GM18873 (cell line): ENCODE results near the gene HDGF.

Source experiments
- ATAC-seq: cut with Tn5 transposase; IDR thresholded peaks from one replicate; pipeline ENCODE4 v1.9.1; 2021; ENCODE audit warnings: mild to moderate bottlenecking, moderate library complexity, moderate number of reproducible peaks; ENCODE audit not compliant: unreplicated experiment, low FRiP score

Gene HDGF

DNA sequence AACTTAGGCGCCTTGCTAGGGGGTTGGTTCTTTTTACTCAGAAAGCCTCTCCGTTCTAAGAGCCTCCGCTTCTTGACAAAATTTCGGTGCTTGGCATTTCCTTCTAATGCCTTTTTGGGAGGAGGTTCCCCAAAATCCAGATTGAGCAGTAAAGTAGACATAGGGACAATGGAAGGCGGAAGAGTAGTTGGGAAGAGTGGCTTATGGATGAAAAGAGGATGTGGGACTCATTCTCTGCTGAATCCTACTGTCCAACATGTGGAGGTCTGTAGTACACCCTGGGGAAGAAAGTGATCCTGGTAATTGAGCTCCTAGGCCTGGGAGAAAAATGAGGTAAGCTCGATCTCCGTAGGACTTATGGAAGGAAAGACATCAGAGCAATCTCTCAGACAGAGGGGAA, 24.0 kb downstream of the HDGF start:
- no peak for ATAC-seq

DNA sequence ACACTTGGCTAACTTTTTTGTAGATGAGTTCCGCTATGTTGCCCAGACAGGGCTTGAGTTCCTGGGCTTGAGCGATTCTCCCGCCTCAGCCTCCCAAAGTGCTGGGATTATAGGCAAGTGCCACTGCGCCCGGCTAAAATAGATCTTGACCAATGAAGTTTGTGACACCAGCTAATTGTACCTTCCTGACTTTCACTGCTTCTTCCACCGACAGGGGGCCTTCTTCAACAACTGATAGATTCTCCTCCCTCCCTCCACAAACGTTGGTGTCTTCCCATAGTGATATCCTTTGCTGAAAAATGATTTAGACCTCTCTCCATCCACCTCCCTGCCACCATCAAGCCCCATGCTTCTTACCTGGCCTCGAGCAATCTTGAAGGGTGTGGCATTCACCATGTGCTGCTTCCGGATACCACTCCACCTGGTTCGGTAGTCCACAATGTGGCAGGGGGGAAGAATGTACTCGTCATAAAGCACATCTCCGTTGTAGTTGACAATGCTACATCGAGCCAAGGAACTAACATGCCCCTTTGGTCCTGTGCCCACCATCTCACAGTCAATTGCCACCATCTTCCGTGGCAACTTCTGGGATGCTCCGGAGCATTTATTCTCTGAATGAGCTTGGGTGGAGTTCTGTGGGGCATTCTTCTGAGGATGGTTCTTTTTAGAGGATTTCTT, 24.8 kb downstream of the HDGF start:
- ATAC-seq = no peak

DNA sequence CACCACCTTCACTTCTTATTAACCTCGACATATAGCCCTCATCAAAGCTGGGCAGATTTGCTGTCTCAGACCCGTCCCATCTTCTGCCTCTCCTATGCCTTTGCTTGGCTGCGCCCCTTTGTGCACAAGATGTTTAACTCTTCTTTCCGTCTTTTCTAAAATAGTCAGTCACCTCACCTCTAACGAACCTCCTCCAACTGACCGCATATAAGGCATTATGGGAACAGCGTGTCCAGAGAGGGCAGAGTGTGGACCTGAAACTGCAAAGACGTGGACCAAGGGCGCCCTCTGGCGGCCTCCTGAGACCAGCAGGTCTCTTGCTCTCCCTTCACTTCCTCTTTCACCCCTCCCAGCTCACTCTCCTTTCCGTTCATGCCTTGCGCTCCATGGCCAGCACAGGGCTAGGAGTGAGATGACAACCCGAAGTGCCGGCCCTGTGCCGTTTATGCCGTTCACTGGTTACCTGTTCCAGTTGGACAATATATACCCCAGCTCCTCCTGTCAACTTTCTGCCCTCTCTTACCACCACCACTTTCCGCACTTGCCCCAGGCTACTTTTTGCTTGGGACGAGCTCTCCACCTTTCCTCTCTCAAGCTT, 25.7 kb downstream of the HDGF start:
- ATAC-seq = peak; percentile 28

GRCh38 chr1:156721535-156721934, 29.9 kb downstream of the HDGF start:
- no peak for ATAC-seq

DNA sequence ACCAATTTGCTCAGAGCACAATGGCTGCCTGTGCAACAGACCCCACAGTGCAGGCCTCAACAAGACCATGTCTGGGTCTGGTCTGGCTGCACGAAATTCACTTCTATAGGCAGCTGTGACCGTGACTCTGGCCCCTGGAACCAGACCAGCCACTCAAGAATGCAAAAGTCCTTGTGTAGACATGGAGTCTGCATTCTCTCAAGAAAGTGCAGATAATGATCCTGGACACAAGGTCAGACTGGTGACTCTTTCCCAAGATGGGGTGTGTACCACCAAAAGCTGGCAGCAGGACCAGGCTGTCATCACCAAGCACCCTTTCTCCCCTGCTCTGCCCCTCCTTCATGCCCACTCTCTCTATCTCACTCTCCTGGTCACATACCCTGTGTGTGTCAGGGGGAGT, 30.3 kb downstream of the HDGF start:
- ATAC-seq = no peak

- ATAC-seq = no peak
These were observed 34.1 kb downstream of the HDGF start for GRCh38 chr1:156717351-156717750.

DNA sequence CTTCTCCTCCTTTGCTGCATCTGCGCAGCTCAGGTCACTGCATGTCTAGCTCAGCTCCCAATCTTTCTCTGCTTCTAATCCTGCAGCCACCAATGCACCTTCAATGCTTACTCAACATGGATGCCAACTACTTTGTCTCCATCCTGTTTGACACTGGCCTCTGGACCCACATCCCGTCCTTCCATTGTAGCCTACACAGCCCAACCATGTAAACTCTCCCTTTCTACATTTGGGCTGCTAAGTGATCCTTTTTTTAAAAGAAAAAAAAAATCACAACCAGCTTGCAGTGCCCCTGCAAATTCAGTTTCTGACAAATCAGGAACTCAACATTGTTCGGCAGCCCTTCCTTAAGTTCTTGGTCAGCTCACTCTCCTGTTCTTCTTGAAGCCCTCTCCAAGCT, 36.6 kb downstream of the HDGF start:
- ATAC-seq = no peak

DNA sequence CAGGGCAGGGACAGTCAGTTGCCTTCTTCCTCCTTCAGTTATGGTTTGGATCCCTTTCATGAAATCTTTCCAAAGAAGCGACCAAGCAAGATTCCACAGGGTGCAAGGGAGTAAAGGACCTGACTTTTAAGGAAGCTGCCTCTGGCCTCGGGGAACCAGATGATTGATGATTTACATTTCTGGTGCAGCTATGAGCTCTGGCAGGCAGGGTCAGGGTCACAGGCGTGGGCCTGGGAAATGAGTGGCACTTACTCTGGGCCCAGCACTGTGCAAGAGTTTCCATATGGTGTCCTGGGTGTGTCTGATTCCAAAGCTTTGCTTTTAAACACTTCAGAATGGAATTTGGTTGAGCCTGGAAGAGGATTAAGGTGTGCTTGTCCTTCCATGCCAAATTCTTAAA, 38.8 kb downstream of the HDGF start:
- ATAC-seq = no peak

DNA sequence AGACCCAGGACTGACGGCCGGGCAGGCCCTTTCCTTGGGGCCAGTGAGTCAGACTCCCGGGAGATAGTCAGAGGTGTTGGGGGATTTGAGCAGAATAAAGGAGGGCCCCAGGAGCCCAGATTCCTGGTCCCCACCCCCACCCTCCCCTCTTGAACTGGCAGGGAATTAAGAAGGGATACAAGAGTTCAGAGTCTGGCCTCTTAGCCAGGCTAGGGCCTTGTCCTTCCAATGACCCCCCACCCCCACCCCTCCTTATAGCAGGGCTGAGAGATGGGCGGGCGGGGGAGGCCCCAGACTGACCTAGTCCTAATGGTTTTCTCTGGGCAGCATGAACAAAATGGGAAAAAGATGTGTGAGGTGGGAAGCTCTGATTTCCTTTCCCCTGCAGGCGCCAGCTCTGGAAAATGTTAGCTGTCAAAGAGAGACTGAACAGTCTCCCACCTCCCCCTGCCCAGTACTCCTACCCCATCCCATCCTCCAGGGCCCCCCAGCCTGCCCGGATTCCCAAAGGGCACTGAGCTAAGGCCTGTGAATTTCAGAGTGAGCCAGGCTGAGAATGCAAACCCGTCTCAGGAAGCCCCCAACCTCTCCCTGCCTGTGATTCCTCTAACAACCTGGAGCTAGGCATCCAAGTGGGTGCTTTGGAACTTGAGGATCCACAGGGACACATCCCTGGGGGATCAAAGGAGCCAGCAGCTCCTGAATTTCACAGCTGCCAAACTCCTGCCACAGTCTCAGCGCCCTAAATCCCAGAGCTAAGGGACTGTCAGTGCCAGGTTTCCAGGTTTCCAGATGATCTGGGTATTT, 40.3 kb downstream of the HDGF start:
- ATAC-seq = no peak

GRCh38 chr1:156709757-156710489, 41.6 kb downstream of the HDGF start:
- ATAC-seq = no peak

DNA sequence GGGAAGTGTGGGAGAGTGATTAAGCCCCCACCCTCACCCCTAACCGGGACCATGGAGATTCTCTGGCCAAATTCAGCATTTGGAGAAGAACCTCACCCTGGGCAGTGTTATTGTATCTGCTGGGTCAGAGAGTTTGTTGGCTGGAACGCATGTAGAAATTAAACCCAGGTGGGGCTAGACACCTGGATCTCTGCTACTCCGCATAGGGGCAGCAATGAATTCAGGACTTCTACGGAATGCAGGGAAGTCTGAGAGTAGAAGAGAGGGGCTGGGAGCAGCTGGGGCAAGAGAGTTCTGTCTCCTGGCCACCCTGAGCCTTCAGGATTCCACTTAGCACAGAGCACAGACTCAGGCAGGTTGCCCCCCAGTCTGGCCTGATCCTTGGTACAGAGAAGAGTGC, 42.4 kb downstream of the HDGF start:
- ATAC-seq = no peak

DNA sequence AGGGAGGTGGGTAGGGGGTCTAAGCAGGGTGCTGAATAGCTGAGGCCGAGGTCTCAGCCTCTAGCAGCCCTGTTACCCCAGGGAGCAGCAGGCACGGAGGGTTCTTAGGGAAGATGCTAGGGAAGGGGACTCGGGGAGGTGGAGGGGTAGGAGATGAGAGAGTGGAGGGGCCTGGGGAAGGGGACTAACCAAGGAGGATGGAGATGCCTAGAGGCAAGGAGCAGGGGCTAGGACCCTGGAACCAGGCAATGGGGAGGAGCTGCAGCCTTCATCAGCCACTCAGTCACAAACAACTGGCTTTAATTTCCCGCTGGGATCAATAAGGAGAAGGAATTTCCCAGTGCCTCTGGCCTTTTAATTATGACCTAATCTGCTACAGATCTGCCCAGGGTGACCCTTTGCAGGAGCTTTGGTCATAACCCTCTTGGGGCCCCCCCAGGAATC, 43.2 kb downstream of the HDGF start:
- no peak for ATAC-seq

DNA sequence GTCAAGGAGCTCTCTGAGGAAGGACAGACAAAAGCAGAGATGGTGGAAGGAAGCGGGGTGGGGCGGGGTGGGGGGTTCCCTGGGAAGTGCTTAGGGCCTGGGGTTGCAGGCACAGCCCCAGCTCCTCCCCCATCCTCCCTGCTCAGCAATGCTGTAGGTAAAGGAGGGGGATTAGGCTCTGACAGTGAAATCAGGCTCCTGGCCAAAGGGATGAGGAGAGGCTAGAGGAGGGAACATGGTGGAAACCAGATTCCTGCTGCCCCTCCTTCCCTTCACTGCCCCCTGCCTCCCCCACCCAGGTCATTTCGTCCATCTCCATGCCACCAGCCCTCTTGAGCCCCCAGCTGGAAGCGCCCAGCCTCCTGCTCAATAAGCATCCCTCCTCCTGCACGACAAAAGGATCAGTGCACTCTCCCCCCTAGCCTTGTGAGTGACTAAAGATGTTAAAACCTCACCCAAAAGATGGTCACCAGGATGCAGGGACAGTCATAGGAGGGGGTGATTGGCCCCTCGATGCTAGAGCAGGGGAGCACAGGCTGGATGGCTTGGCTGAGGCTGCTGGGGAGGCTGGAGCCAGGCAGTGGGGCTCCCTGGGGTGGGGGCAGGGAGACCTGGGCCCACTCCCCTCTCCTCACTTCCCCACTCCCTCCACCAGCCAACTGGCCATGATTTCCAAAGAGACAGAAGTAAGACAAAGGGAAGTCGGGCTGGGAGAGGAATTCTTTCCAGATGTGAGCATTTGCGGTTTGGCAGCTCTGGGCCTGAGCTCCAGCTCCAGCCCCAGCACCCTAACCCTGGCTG, 43.9 kb downstream of the HDGF start:
- ATAC-seq = no peak

- ATAC-seq = no peak
These were observed 44.6 kb downstream of the HDGF start for GRCh38 chr1:156706657-156707416.

DNA sequence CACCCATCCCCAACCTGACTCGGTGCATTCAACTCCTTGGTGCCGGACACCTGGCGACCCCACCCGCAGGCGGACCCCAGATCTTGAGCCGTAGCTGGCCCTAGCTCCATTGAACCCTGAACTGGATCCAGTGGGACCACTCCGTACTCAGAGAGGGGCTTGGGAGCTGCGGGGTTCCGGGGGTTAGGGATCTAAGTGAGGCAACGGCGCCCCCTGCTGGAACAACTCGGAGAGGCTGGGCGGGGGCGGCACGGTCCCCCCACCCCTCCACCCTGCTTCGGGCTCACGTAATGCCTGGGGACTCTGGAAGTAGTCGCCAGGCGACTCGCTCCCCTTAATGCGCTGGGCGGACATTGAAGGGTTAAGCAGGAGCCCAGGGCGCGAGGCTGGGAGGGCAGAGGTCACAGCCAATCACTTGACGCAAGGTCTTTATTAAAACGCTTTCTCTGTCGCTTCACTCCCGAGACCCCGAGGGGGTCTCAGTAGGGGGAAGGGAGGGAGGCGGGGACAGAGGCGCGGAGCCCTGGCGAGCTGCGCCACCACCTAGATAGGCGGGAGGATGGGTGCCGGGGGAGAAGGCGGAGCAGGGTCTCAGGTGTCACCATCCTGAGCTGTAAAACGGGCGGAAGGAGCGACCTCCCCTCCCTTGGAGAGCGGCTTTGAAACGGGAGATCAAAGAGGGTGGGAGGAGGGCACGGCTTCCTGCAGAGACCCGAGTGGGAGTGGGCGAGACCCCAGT, 45.4 kb downstream of the HDGF start:
- ATAC-seq = no peak

- ATAC-seq = no peak
These were observed 46.1 kb downstream of the HDGF start, which contains the start of gene CRABP2 for GRCh38 chr1:156705321-156705917. Gene CRABP2 (minus strand): TSS chr1:156705583. CDS start chr1:156705446, 137 bp downstream.

GRCh38 chr1:156704930-156705320, 46.5 kb downstream of the HDGF start:
- no peak for ATAC-seq

DNA sequence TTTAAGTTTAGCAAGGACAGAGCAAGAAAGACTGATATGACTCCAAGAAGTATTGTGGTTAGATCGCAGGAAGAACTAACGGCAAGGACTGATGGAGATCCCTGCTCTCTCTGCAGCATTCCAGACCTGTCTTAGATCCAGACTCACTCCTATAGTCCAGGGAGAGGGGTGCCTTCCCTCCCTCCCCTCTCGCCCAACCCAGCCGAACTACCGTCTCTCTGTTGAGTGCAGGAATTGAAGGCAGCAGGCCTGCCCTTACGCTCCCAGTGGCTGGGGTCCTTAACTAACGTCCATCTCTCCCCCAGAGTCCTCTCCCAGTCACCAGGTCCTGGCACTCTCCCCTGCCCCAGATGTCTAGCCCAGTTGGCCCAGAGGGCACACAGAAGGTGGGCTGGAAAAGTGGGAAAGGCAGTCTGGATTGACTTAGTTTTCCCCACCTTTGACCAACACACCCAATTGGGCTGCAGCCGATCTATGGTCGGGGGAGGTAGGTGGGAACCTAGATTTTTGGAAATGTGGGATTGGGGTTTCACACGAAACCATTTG, 47.2 kb downstream of the HDGF start:
- ATAC-seq = no peak
